AG10803 (cell line): Measurements from ENCODE around the gene SMIM5.

Experiments
- DNase-seq: peaks from one replicate; pipeline ENCODE4 v3.0.0; 2010; ENCODE audit warnings: low read depth
- H3K4me3 ChIP-seq: 2 replicates; pipeline ENCODE4 v1.5.1; 2011; ENCODE audit warnings: mild to moderate bottlenecking, low read length, control low read depth
- TF ChIP-seq, protein P1 (sequence below): conservative IDR thresholded peaks from 2 replicates; pipeline ENCODE4 v1.5.1; 2011; ENCODE audit warnings: mild to moderate bottlenecking, low read length, control low read depth, inconsistent platforms

The SMIM5 gene

DNA sequence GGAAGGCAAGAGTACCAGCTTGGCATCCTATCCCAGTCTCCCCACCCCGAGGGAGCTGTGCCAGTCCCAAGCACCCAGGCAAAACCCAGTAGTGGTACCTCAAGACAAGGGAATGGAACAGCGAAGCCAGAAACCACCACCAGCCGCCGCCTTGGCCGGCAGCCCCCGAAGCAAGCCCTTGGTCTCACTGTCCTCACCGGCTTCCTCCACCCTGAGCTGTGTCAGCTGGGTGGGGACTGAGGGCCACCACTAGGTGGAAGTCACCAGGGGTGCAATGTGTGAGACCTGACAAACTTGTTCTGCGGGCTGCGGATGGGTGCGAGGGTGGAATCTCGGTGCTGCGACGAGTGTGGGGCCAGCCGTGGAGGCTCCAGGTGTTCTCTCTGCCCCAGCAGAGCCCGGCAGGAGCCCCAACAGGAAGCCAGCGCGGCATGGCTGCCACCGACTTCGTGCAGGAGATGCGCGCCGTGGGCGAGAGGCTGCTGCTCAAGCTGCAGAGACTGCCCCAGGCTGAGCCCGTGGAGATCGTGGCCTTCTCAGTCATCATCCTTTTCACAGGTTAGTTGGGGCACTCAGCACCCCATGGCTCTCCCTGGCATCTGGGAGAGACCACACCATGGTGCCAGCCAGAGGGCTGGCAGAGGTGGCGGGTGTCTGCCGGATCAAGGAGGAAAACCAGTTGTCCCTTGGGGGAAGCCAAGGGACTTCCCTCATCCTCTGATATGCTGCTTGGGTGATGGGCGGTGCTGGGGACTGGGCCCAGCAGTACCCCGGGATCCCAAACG is 6.7 kb downstream of the SMIM5 start:
- TF ChIP-seq, protein P1, sequence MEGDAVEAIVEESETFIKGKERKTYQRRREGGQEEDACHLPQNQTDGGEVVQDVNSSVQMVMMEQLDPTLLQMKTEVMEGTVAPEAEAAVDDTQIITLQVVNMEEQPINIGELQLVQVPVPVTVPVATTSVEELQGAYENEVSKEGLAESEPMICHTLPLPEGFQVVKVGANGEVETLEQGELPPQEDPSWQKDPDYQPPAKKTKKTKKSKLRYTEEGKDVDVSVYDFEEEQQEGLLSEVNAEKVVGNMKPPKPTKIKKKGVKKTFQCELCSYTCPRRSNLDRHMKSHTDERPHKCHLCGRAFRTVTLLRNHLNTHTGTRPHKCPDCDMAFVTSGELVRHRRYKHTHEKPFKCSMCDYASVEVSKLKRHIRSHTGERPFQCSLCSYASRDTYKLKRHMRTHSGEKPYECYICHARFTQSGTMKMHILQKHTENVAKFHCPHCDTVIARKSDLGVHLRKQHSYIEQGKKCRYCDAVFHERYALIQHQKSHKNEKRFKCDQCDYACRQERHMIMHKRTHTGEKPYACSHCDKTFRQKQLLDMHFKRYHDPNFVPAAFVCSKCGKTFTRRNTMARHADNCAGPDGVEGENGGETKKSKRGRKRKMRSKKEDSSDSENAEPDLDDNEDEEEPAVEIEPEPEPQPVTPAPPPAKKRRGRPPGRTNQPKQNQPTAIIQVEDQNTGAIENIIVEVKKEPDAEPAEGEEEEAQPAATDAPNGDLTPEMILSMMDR: no peak
- DNase-seq: no peak
- no peak overlapping the region for H3K4me3 ChIP-seq

DNA sequence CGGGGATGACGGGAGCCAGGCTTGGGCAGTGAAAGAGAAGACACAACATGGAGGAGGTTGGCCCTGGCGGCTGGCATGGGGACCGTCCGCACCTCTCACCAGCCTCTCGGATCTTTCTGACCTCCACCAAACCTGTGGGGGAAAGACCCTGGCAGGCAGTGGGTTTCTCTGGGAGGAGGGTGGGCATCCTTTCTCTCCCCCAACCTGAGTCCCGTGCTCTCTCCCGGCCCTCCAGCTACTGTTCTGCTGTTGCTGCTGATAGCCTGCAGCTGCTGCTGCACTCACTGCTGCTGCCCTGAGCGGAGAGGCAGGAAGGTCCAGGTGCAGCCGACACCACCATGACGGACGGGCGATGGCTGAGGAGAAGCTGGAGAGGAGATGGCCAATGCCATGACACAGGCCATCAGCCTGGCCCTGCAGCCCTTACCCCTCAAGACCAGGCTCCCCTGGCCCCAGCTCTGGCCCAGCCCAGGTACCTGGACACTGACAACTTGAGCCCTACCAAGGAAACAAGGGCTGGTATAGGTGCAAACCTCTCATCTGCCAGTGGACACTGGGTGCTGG is 7.4 kb downstream of the SMIM5 start:
- TF ChIP-seq, protein P1: no peak

DNA sequence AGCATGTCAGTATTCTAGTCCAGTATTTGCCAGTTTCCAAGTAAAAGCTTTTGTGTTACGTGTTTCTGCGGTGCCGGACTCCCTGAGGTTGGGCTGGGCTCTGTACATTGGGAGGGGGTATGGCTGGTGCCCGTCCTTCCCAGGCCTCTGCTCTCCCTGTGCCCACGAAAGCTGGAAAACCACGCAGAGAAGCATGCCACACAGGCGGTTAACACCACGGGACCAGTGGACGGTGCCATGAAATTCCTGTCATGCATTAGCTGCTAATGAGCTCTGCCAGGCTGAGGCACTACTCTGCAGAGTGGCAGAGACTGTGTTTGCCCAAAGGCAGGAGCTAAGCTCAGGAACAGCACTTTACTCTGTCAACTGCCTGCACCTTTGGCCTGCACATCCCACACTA is 8.1 kb downstream of the SMIM5 start:
- no peak for DNase-seq
- no peak overlapping the region for H3K4me3 ChIP-seq
- TF ChIP-seq, protein P1: no peak

More for the DNA sequence above, 7.4 kb downstream of the SMIM5 start:
- no peak for DNase-seq
- H3K4me3 ChIP-seq: no peak overlapping the region

DNA sequence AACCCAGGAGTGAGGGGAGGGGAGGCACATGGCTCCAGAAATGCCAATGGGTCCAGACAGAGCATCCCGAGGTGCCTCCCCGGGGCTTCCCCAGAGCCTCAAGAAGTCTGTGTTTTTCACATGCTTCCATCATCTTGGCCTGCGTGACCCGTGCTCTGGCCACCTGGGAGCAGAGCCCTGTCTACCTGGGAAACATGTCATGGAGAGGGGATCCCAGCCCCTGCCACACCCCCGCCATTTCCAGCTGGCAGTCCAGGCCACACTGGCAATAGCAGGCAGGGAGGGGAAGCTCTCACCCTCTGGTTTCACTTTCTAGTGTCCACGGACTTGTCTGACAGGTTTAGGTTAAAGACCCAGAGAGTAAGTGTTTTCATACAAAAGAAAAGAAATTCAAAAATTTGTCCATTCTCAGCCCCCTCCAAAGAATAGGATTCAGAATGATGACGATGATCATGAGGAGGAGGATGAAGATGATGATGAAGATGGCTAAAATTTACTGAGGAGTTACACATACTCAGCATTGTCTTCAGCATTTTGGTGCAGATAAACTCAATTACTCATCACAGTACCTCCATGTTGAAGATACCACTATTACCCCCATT is 9.0 kb downstream of the SMIM5 start:
- H3K4me3 ChIP-seq: no peak overlapping the region
- TF ChIP-seq, protein P1: no peak
- DNase-seq: no peak

DNA sequence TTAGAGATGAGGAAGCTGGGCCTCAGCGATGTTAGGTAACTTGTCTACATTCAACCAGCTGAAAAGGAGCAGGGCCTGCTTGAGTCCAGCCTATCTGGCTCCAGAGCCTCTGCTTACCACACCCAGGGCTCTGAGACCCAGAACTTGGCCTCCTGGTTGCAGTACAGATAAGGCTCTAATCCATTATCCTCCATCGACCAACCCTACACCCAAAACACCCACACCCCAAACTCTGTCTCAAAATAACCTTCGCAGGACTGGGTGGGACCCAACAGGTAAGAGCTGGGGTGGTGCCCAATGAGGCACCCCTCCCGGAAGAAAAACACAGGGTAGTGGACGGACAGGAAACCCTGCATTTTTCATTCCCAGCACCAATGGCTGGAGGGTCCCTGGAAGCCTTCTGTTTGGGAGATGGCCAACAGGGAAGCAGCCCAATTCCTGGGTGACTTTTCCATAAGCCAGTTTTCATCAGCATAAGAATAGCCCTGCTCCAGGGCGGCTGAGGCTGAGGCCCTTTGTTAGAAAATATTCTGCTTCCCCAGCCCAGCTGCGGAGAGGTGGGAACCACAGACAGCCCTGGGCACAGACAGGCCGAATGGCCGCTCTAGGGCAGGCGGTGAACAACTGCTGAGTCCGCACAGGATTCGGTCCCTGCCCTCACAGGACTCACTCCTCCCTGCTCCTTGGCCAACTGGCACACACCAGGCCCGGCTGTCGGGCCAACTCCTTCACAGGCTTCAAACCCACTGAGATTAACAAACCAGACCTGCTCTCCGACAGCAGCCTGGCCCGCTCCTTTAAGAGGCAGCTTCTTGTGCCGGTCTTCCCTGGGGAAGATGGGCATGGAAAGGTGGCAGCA is 9.8 kb downstream of the SMIM5 start:
- no peak for DNase-seq
- TF ChIP-seq, protein P1: no peak
- no peak overlapping the region for H3K4me3 ChIP-seq

DNA sequence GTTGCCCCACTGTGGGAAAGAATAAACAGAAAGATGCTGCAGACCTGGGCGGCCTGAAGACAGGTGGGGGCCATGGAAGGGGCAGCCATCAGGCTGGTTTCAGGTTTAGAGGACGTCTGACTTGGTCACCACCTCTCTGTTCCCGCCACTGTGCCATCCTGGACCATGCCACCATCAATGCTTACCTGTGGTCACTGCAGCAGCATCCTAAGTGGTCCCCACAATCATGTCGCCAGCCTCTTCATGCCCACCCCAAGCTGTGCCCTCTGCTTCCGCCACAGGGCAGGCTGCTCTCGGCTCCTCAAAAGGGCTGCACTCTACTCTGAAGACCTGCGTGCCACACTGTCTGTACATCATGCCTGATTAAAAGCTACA is 10.4 kb downstream of the SMIM5 start:
- no peak overlapping the region for H3K4me3 ChIP-seq
- DNase-seq: no peak
- TF ChIP-seq, protein P1: no peak
